ENCODE results near the gene HTR4.

DNA sequence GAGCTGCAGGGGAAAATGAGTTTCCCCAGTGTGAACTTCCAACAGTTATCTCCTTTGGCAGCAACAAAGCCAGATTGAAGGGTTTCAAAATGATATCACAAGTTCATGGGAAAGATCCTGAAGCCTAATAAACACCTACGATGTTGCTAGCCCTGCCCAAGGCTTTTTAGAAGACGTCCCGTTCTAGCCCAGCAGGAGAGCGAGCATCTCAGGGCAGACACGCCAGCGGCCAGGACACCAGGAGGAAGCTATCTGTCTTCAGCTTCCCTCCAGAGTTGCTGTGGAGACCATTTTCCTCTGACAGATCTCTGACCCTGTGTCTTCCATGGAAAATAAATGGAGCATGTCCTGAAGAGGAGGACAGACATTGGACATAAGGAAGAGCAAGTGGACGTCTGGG, 172.1 kb downstream of the HTR4 start:
- TF ChIP-seq CTCF (IDR thresholded peaks at IDR 0.05) (no peak), POLR2A (IDR thresholded peaks at IDR 0.05) (no peak), POLR2AphosphoS5 (IDR thresholded peaks at IDR 0.05) (no peak), EP300 (IDR thresholded peaks at IDR 0.05) (no peak)
